Measurements from ENCODE around the gene BRI3BP.

Gene BRI3BP

DNA sequence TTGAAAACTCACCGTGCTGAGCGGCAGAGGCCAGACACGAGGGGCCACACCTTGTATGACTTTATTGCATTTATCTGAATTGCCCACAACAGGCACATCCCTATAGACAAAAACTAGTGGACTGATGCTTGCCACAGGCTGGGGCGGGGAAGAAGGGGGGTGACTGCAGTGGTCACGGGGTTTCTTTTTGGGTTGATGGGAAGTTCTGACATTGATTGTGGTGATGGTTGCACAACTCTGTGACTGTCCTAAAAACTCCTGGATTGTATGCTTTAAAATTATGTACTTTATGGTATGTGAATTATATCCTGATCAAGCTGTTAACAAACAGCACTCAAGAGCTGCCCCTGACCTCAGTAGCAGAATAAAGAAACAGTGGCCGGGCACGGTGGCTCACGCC lies 30.2 kb upstream of the BRI3BP start:
- no peak overlapping the region for H2BK120ac ChIP-seq (ENCODE audit: low read depth, low read length)
- no peak overlapping the region for H3K4me2 ChIP-seq (ENCODE audit: low read length, poor library complexity, severe bottlenecking)
- WGBS, result 98% methylated on average over 7 of the region's 8 CpGs
- H4K8ac ChIP-seq (ENCODE audit: low read length), result no peak overlapping the region
- H3K36me3 ChIP-seq (ENCODE audit: control insufficient read depth in 1 of 2, insufficient read depth in 2 of 2, low read depth in 1 of 2, low read length in 2 of 2), result peaks cover 72 to 77% of the 10 kb centered on the region in 2 experiments
- H2BK15ac ChIP-seq (ENCODE audit: low read depth, poor library complexity, severe bottlenecking), result no peak overlapping the region
- H3K4ac ChIP-seq (ENCODE audit: low read depth in 1 of 2, low read length in 2 of 2), result no peak overlapping the region
- H3K9me3 ChIP-seq (ENCODE audit: control insufficient read depth, low read length), result no peaks in the 10 kb centered on the region
- H3K27ac ChIP-seq (ENCODE audit: low read length, poor library complexity, severe bottlenecking), result no peak overlapping the region
- no peak overlapping the region for H3K23ac ChIP-seq (ENCODE audit: low read length in 2 of 2)
- H3K27me3 ChIP-seq (ENCODE audit: control insufficient read depth in 1 of 2, insufficient read depth in 1 of 2, low read length in 2 of 2), result no peaks in the 10 kb centered on the region
- no peak overlapping the region for H2AK5ac ChIP-seq (ENCODE audit: low read length, severe bottlenecking)
- H3K14ac ChIP-seq (ENCODE audit: low read length in 2 of 2), result no peak overlapping the region
- H2BK5ac ChIP-seq (ENCODE audit: low read depth, low read length, poor library complexity, severe bottlenecking), result no peak overlapping the region
- H3K4me1 ChIP-seq (ENCODE audit: control insufficient read depth, insufficient read depth, low read depth, low read length), result no peaks in the 10 kb centered on the region
- no peak overlapping the region for H3K9ac ChIP-seq (ENCODE audit: low read length)
- H3K18ac ChIP-seq (ENCODE audit: low read depth in 1 of 2, low read length in 2 of 2), result no peak overlapping the region
- peaks cover 1% of the 10 kb centered on the region for H3K79me1 ChIP-seq (replicated peaks; ENCODE audit: low read length, poor library complexity, severe bottlenecking)
- no peak overlapping the region for H4K91ac ChIP-seq (ENCODE audit: low read length)
- no peak overlapping the region for H3K4me3 ChIP-seq (ENCODE audit: insufficient read depth in 1 of 2, low read depth in 1 of 2, low read length in 2 of 2)
- no peak overlapping the region for H2BK12ac ChIP-seq (ENCODE audit: low read length in 2 of 2)
- no peak overlapping the region for H2AFZ ChIP-seq (ENCODE audit: low read depth, low read length)
- DNase-seq, result no peak

DNA sequence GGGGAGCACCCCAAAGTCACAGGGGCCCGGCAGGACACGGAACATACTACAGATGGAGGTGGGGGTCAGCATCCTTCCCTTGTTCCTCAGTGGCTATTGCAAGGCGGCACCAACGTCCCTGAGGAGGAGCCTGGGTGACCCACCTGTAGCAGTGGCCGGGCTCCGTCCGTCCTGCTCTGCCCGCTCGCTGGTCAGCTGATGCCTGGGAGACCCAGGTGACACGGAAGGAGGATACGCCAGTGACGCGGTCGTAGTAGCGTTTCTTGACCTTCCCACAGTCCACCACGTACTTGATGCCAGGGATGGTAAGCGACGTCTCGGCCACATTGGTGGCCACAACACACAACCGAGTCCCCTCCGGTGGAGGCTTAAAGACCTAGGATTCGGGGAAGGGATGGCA lies 29.2 kb upstream of the BRI3BP start:
- H2AFZ ChIP-seq (ENCODE audit: low read depth, low read length), result no peak overlapping the region
- H3K9me3 ChIP-seq (ENCODE audit: control insufficient read depth, low read length), result no peaks in the 10 kb centered on the region
- H3K4me3 ChIP-seq (ENCODE audit: insufficient read depth in 1 of 2, low read depth in 1 of 2, low read length in 2 of 2), result no peak overlapping the region
- no peak for DNase-seq
- no peak overlapping the region for H3K18ac ChIP-seq (ENCODE audit: low read depth in 1 of 2, low read length in 2 of 2)
- no peak overlapping the region for H2BK120ac ChIP-seq (ENCODE audit: low read depth, low read length)
- no peaks in the 10 kb centered on the region for H3K79me1 ChIP-seq (replicated peaks; ENCODE audit: low read length, poor library complexity, severe bottlenecking)
- no peak overlapping the region for H4K8ac ChIP-seq (ENCODE audit: low read length)
- no peak overlapping the region for H3K14ac ChIP-seq (ENCODE audit: low read length in 2 of 2)
- no peak overlapping the region for H3K4me2 ChIP-seq (ENCODE audit: low read length, poor library complexity, severe bottlenecking)
- H2AK5ac ChIP-seq (ENCODE audit: low read length, severe bottlenecking), result no peak overlapping the region
- no peaks in the 10 kb centered on the region for H3K4me1 ChIP-seq (ENCODE audit: control insufficient read depth, insufficient read depth, low read depth, low read length)
- H3K23ac ChIP-seq (ENCODE audit: low read length in 2 of 2), result no peak overlapping the region
- peaks cover 79 to 80% of the 10 kb centered on the region in 2 experiments for H3K36me3 ChIP-seq (ENCODE audit: control insufficient read depth in 1 of 2, insufficient read depth in 2 of 2, low read depth in 1 of 2, low read length in 2 of 2)
- H3K27me3 ChIP-seq (ENCODE audit: control insufficient read depth in 1 of 2, insufficient read depth in 1 of 2, low read length in 2 of 2), result no peaks in the 10 kb centered on the region
- H3K27ac ChIP-seq (ENCODE audit: low read length, poor library complexity, severe bottlenecking), result no peak overlapping the region
- no peak overlapping the region for H2BK15ac ChIP-seq (ENCODE audit: low read depth, poor library complexity, severe bottlenecking)
- H4K91ac ChIP-seq (ENCODE audit: low read length), result no peak overlapping the region
- H2BK12ac ChIP-seq (ENCODE audit: low read length in 2 of 2), result no peak overlapping the region
- H2BK5ac ChIP-seq (ENCODE audit: low read depth, low read length, poor library complexity, severe bottlenecking), result no peak overlapping the region
- H3K4ac ChIP-seq (ENCODE audit: low read depth in 1 of 2, low read length in 2 of 2), result no peak overlapping the region
- no peak overlapping the region for H3K9ac ChIP-seq (ENCODE audit: low read length)
- WGBS, result over 99% methylated on average over 22 of the region's 22 CpGs

DNA sequence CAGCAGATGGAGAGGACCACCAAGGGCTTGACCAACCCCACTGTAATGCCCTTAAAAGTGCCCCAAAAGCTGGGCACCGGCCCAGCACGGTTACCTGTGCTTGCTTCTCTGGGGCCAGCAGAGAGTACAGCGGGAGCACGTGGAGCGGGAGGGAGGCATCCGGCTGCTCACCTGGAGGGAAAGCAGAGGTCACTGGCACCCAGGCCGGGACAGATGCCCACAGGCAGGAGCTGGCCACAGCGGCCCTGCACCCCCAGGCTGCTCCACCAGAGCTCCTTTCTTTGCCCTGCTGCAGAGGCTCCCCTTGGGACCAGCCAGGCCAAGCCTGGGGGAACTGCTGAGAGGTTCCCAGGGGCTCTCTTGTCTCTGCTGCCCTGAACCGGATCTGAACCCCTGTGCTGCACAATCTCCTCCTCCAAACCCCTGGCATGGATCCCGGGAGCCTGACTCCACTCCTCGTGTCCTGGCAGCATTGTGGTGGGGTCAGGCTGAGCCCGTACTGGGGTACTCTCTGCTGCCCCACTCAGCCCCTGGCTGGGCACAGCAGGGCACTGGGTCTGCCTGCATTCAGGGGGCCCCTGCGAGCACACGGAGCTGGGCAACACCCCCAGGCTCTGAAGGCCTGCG lies 28.5 kb upstream of the BRI3BP start:
- H2AK5ac ChIP-seq (ENCODE audit: low read length, severe bottlenecking), result no peak overlapping the region

DNA sequence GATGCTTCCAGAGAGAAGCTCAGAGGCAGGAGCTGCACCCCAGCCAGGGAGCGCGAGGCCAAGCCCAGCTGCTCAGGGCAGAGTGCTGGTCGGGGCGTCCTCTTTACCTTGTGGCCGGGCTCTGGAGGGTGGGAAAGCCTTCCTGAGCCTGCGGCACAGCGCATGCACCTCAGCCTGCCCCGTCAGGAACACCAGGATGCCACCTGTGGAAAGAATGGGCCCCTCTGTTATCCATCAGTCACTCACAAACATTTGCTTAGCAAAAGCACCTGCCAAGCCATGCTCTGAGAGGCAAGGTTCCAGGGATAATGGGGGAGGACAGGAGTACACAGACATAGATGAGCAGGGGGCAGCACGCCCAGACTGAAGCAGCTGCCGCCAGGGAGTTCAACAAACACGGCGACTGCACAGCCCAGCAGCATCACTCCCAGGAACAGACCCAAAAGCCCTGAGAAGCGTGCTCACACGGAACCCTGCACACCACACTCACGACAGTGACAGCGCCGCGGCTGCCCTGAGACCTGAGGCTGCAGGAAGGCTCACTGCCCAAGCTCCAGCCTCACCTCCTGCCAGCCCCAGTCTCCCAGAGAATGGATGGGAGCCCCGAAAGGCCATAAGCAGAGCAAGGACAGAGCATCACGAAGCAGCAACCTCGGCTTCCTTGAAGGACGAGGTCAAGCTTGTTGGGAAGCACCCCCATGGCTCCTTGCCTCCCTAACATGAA lies 26.3 kb upstream of the BRI3BP start:
- no peaks in the 10 kb centered on the region for H3K4me1 ChIP-seq (ENCODE audit: control insufficient read depth, insufficient read depth, low read depth, low read length)
- WGBS, result 98% methylated on average over 21 of the region's 22 CpGs
- H3K4me3 ChIP-seq (ENCODE audit: insufficient read depth in 1 of 2, low read depth in 1 of 2, low read length in 2 of 2), result no peak overlapping the region
- H3K18ac ChIP-seq (ENCODE audit: low read depth in 1 of 2, low read length in 2 of 2), result no peak overlapping the region
- no peak overlapping the region for H3K23ac ChIP-seq (ENCODE audit: low read length in 2 of 2)
- no peak overlapping the region for H2BK5ac ChIP-seq (ENCODE audit: low read depth, low read length, poor library complexity, severe bottlenecking)
- no peak overlapping the region for H3K4ac ChIP-seq (ENCODE audit: low read depth in 1 of 2, low read length in 2 of 2)
- no peak overlapping the region for H2AFZ ChIP-seq (ENCODE audit: low read depth, low read length)
- no peak overlapping the region for H3K9ac ChIP-seq (ENCODE audit: low read length)
- no peak overlapping the region for H4K91ac ChIP-seq (ENCODE audit: low read length)
- no peak overlapping the region for H2BK15ac ChIP-seq (ENCODE audit: low read depth, poor library complexity, severe bottlenecking)
- H3K4me2 ChIP-seq (ENCODE audit: low read length, poor library complexity, severe bottlenecking), result no peak overlapping the region
- no peak overlapping the region for H3K27ac ChIP-seq (ENCODE audit: low read length, poor library complexity, severe bottlenecking)
- peaks cover 82 to 95% of the 10 kb centered on the region in 2 experiments for H3K36me3 ChIP-seq (ENCODE audit: control insufficient read depth in 1 of 2, insufficient read depth in 2 of 2, low read depth in 1 of 2, low read length in 2 of 2)
- H2BK120ac ChIP-seq (ENCODE audit: low read depth, low read length), result no peak overlapping the region
- H2BK12ac ChIP-seq (ENCODE audit: low read length in 2 of 2), result no peak overlapping the region
- DNase-seq, result no peak
- H4K8ac ChIP-seq (ENCODE audit: low read length), result no peak overlapping the region
- peaks cover 3% of the 10 kb centered on the region for H3K79me1 ChIP-seq (replicated peaks; ENCODE audit: low read length, poor library complexity, severe bottlenecking)
- H3K27me3 ChIP-seq (ENCODE audit: control insufficient read depth in 1 of 2, insufficient read depth in 1 of 2, low read length in 2 of 2), result no peaks in the 10 kb centered on the region
- H2AK5ac ChIP-seq (ENCODE audit: low read length, severe bottlenecking), result no peak overlapping the region
- H3K9me3 ChIP-seq (ENCODE audit: control insufficient read depth, low read length), result no peaks in the 10 kb centered on the region
- H3K14ac ChIP-seq (ENCODE audit: low read length in 2 of 2), result no peak overlapping the region

More for the DNA sequence above, 28.5 kb upstream of the BRI3BP start:
- Histone ChIP-seq H3K9me3 (ENCODE audit: control insufficient read depth, low read length) (no peaks in the 10 kb centered on the region), H3K4me3 (ENCODE audit: insufficient read depth in 1 of 2, low read depth in 1 of 2, low read length in 2 of 2) (no peak overlapping the region), H3K4me1 (ENCODE audit: control insufficient read depth, insufficient read depth, low read depth, low read length) (no peaks in the 10 kb centered on the region), H3K9ac (ENCODE audit: low read length) (no peak overlapping the region), H2BK15ac (ENCODE audit: low read depth, poor library complexity, severe bottlenecking) (no peak overlapping the region), H3K14ac (ENCODE audit: low read length in 2 of 2) (no peak overlapping the region), H2BK5ac (ENCODE audit: low read depth, low read length, poor library complexity, severe bottlenecking) (no peak overlapping the region), H3K27me3 (ENCODE audit: control insufficient read depth in 1 of 2, insufficient read depth in 1 of 2, low read length in 2 of 2) (no peaks in the 10 kb centered on the region), H3K18ac (ENCODE audit: low read depth in 1 of 2, low read length in 2 of 2) (no peak overlapping the region), H3K27ac (ENCODE audit: low read length, poor library complexity, severe bottlenecking) (no peak overlapping the region), H2BK120ac (ENCODE audit: low read depth, low read length) (no peak overlapping the region), H4K91ac (ENCODE audit: low read length) (no peak overlapping the region), H2AFZ (ENCODE audit: low read depth, low read length) (no peak overlapping the region), H3K23ac (ENCODE audit: low read length in 2 of 2) (no peak overlapping the region), H3K36me3 (ENCODE audit: control insufficient read depth in 1 of 2, insufficient read depth in 2 of 2, low read depth in 1 of 2, low read length in 2 of 2) (peaks cover 80 to 82% of the 10 kb centered on the region in 2 experiments), H3K4me2 (ENCODE audit: low read length, poor library complexity, severe bottlenecking) (no peak overlapping the region), H2BK12ac (ENCODE audit: low read length in 2 of 2) (no peak overlapping the region), H3K4ac (ENCODE audit: low read depth in 1 of 2, low read length in 2 of 2) (no peak overlapping the region), H4K8ac (ENCODE audit: low read length) (no peak overlapping the region), H3K79me1 (replicated peaks; ENCODE audit: low read length, poor library complexity, severe bottlenecking) (no peaks in the 10 kb centered on the region)
- no peak for DNase-seq
- WGBS, result 98% methylated on average over 14 of the region's 15 CpGs
